OCI-LY1 (cell line): ENCODE data around the gene FCAMR.

Source experiments
- H2AFZ ChIP-seq: fragments of 200-600 bp; sonication (generic), shearing (Covaris generic); 2 replicates; pipeline ENCODE4 v1.6.0; 2014; ENCODE audit warnings: antibody characterized with exemption, mild to moderate bottlenecking, low read length
- H3F3A ChIP-seq: fragments of 200-600 bp; sonication (generic), shearing (Covaris generic); 2 replicates; pipeline ENCODE4 v1.6.0; 2014; ENCODE audit warnings: mild to moderate bottlenecking, antibody characterized with exemption, low read length, moderate library complexity; ENCODE audit not compliant: insufficient read depth
- H3K27ac ChIP-seq: fragments of 200-600 bp; sonication (generic); 2 replicates; pipeline ENCODE4 v1.5.1; 2014; ENCODE audit warnings: low read length, mixed run types, mild to moderate bottlenecking, low read depth; ENCODE audit not compliant: poor library complexity, severe bottlenecking
- H3K27me3 ChIP-seq: fragments of 200-600 bp; sonication (generic); 2 replicates; pipeline ENCODE4 v1.6.0; 2014; ENCODE audit warnings: antibody characterized with exemption, mild to moderate bottlenecking, low read length, moderate library complexity; ENCODE audit not compliant: insufficient read depth
- H3K36me3 ChIP-seq: fragments of 200-600 bp; sonication (generic); 2 replicates; pipeline ENCODE4 v1.6.1; 2014; ENCODE audit warnings: mild to moderate bottlenecking, antibody characterized with exemption, low read length, moderate library complexity, mixed read lengths; ENCODE audit not compliant: insufficient read depth
- H3K4me1 ChIP-seq: fragments of 200-600 bp; sonication (generic); 2 replicates; pipeline ENCODE4 v1.5.1; 2014; ENCODE audit warnings: mild to moderate bottlenecking, low read length, moderate library complexity; ENCODE audit not compliant: insufficient read depth, severe bottlenecking
- H3K4me2 ChIP-seq: fragments of 200-600 bp; sonication (generic), shearing (Covaris generic); 2 replicates; pipeline ENCODE4 v1.6.1; 2014; ENCODE audit warnings: low read length
- H3K4me3 ChIP-seq: fragments of 200-600 bp; sonication (generic); 2 replicates; pipeline ENCODE4 v1.5.1; 2014; ENCODE audit warnings: low read length, low read depth, mild to moderate bottlenecking, mixed read lengths; ENCODE audit not compliant: poor library complexity, severe bottlenecking
- H3K79me2 ChIP-seq: fragments of 200-600 bp; shearing (Covaris generic); 2 replicates; pipeline ENCODE4 v1.6.1; 2016; ENCODE audit warnings: mixed run types, low read length, mixed read lengths; ENCODE audit not compliant: insufficient read depth
- H3K9ac ChIP-seq: fragments of 200-600 bp; sonication (generic), shearing (Covaris generic); 2 replicates; pipeline ENCODE4 v1.6.1; 2014; ENCODE audit warnings: mild to moderate bottlenecking, low read length, mixed read lengths
- H3K9me2 ChIP-seq: fragments of 200-600 bp; sonication (generic), shearing (Covaris generic); 2 replicates; pipeline ENCODE4 v1.6.1; 2014; ENCODE audit warnings: low read depth, mild to moderate bottlenecking, low read length, mixed read lengths
- H3K9me3 ChIP-seq: fragments of 200-600 bp; shearing (Covaris generic); 2 replicates; pipeline ENCODE4 v1.6.1; 2014; ENCODE audit warnings: low read length, mixed read lengths
- H4K20me1 ChIP-seq: fragments of 200-600 bp; sonication (generic), shearing (Covaris generic); 2 replicates; pipeline ENCODE4 v1.6.0; 2016; ENCODE audit warnings: mild to moderate bottlenecking, low read length; ENCODE audit not compliant: insufficient read depth
- CTCF ChIP-seq: fragments of 200-600 bp; sonication (generic), shearing (Covaris generic); IDR thresholded peaks from 2 replicates; pipeline ENCODE4 v1.5.1; 2017; ENCODE audit warnings: mild to moderate bottlenecking, antibody characterized with exemption, low read length, moderate library complexity, mixed read lengths
- EZH2 ChIP-seq: fragments of 200-600 bp; sonication (generic), shearing (Covaris generic); IDR thresholded peaks from 2 replicates; pipeline ENCODE4 v1.8.0; 2017; ENCODE audit warnings: borderline replicate concordance, mixed run types, mild to moderate bottlenecking, antibody characterized with exemption, low read length, moderate library complexity, mixed read lengths

FCAMR gene

GRCh38 chr1:207000651-207001291 is 30.5 kb upstream of the FCAMR start:
- H3K4me2 ChIP-seq: no peak overlapping the region
- no peak overlapping the region for H3K27ac ChIP-seq
- no peaks in the 10 kb centered on the region for H3K9me2 ChIP-seq
- no peaks in the 10 kb centered on the region for H3K4me1 ChIP-seq
- no peaks in the 10 kb centered on the region for H3K79me2 ChIP-seq
- TF ChIP-seq EZH2 (no peak), CTCF (no peak)
- no peak overlapping the region for H3K9ac ChIP-seq
- H3K36me3 ChIP-seq: no peaks in the 10 kb centered on the region
- H3F3A ChIP-seq: no peaks in the 10 kb centered on the region
- H3K4me3 ChIP-seq: no peak overlapping the region
- H2AFZ ChIP-seq: no peak overlapping the region
- no peaks in the 10 kb centered on the region for H3K9me3 ChIP-seq
- H4K20me1 ChIP-seq: no peaks in the 10 kb centered on the region
- no peaks in the 10 kb centered on the region; the same call in 1 of the 2 replicates for H3K27me3 ChIP-seq

- no peak for TF ChIP-seq EZH2
- no peak for TF ChIP-seq CTCF
- H3K4me1 ChIP-seq: no peaks in the 10 kb centered on the region
- H2AFZ ChIP-seq: no peak overlapping the region
- H3K79me2 ChIP-seq: no peaks in the 10 kb centered on the region
- no peaks in the 10 kb centered on the region for H3K9me3 ChIP-seq
- H4K20me1 ChIP-seq: no peaks in the 10 kb centered on the region
- H3K9me2 ChIP-seq: no peaks in the 10 kb centered on the region
- H3F3A ChIP-seq: no peaks in the 10 kb centered on the region
- H3K36me3 ChIP-seq: no peaks in the 10 kb centered on the region
- no peak overlapping the region for H3K9ac ChIP-seq
- H3K4me3 ChIP-seq: no peak overlapping the region
- H3K4me2 ChIP-seq: no peak overlapping the region
- H3K27me3 ChIP-seq: no peaks in the 10 kb centered on the region
- H3K27ac ChIP-seq: no peak overlapping the region
These were observed 28.6 kb upstream of the FCAMR start for GRCh38 chr1:206998816-206999215.

GRCh38 chr1:206992790-206993189 is 22.5 kb upstream of the FCAMR start:
- no peaks in the 10 kb centered on the region for H3K9me2 ChIP-seq
- H3K36me3 ChIP-seq: no peaks in the 10 kb centered on the region
- no peak overlapping the region for H3K27ac ChIP-seq
- H3K9me3 ChIP-seq: no peaks in the 10 kb centered on the region
- no peaks in the 10 kb centered on the region for H3F3A ChIP-seq
- H3K9ac ChIP-seq: no peak overlapping the region
- no peaks in the 10 kb centered on the region for H4K20me1 ChIP-seq
- H2AFZ ChIP-seq: no peak overlapping the region
- TF ChIP-seq EZH2 (no peak), CTCF (no peak)
- no peak overlapping the region for H3K4me3 ChIP-seq
- H3K79me2 ChIP-seq: no peaks in the 10 kb centered on the region
- H3K4me1 ChIP-seq: no peaks in the 10 kb centered on the region
- H3K27me3 ChIP-seq: no peaks in the 10 kb centered on the region
- H3K4me2 ChIP-seq: no peak overlapping the region
